Transverse colon (tissue), 4 donors: ENCODE results near the gene NANS.
"Not testable (repeated sequence)": the region's sequence is repeated elsewhere in the genome, so short reads cannot be mapped to it uniquely, and the experiment has no call there.

ENCODE experiments used
- CTCF ChIP-seq, 5 experiments: fragments of 200-600 bp in 3 of 5; fragments of 450-650 bp in 2 of 5; sonication (generic) in 3 of 5; IDR thresholded peaks; 1 replicate in 2 of 5; 2 replicates in 3 of 5; pipeline ENCODE4 v1.5.1; 2016 to 2017; ENCODE audit warnings: antibody characterized with exemption in 5 of 5, inconsistent platforms in 3 of 5, mild to moderate bottlenecking in 2 of 5, moderate library complexity in 1 of 5
- EP300 ChIP-seq: sonication (generic); formaldehyde crosslinking; IDR thresholded peaks from one replicate; pipeline ENCODE4 v1.6.1; 2017; ENCODE audit warnings: antibody characterized with exemption, low read depth
- POLR2A ChIP-seq: fragments of 450-650 bp; IDR thresholded peaks from one replicate; pipeline ENCODE4 v1.6.1; 2016; ENCODE audit warnings: antibody characterized with exemption, mild to moderate bottlenecking, moderate library complexity
- POLR2AphosphoS5 ChIP-seq, 3 donors: sonication (generic); formaldehyde crosslinking; IDR thresholded peaks; one replicate each; pipeline ENCODE4 v1.6.1; 2016; ENCODE audit warnings: antibody characterized with exemption in 3 of 3

DNA sequence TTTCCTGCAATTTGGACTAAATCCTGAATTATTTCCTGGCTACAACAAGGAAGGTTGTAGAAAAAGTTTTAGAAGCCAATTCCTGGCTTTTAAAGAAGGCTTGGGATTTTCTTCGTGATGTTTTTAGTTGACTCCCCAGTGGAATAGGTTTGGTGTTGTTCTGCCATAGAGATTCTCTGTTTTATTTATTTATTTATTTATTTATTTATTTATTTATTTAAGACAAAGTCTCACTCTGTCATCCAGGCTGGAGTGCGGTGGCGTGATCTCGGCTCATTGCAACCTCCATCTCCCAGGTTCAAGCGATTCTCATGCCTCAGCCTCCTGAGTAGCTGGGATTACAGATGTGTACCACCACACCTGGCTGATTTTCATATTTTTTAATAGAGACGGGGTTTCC, 60.6 kb downstream of the NANS start:
- not testable (repeated sequence) for TF ChIP-seq CTCF (IDR thresholded peaks at IDR 0.05); POLR2A; EP300; POLR2AphosphoS5 (IDR thresholded peaks at IDR 0.05)
